Effector memory CD8-positive, alpha-beta T cell (primary cell): ENCODE measurements around the gene GFOD2.

Source experiments
- ATAC-seq: fragments of 150-1000 bp; cut with Tn5 transposase; replicated peaks from 2 replicates; pipeline ENCODE4 v1.10.0; 2021; ENCODE audit warnings: mild to moderate bottlenecking, moderate library complexity
- DNase-seq, 3 experiments: peaks; one replicate each; pipeline ENCODE4 v3.0.0; 2021
- H3K27ac Mint-ChIP-seq, 2 donors: one replicate each; pipeline ENCODE4 v1.8.0; 2022; ENCODE audit warnings: mild to moderate bottlenecking in 2 of 2, mixed read lengths in 2 of 2, moderate library complexity in 2 of 2
- H3K27me3 Mint-ChIP-seq, 2 donors: one replicate each; pipeline ENCODE4 v1.8.0; 2022; ENCODE audit warnings: mixed read lengths in 2 of 2
- H3K36me3 Mint-ChIP-seq: one replicate; pipeline ENCODE4 v1.8.0; 2022; ENCODE audit warnings: mild to moderate bottlenecking, moderate library complexity, mixed read lengths; ENCODE audit not compliant: insufficient read depth
- H3K4me1 Mint-ChIP-seq, 2 donors: one replicate each; pipeline ENCODE4 v1.8.0; 2022; ENCODE audit warnings: low read depth in 2 of 2, mixed read lengths in 2 of 2
- H3K4me3 Mint-ChIP-seq, 2 donors: one replicate each; pipeline ENCODE4 v1.8.0; 2022; ENCODE audit warnings: mild to moderate bottlenecking in 2 of 2, mixed read lengths in 2 of 2, moderate library complexity in 2 of 2
- H3K9me3 Mint-ChIP-seq, 2 donors: one replicate each; pipeline ENCODE4 v1.8.0; 2022; ENCODE audit warnings: mixed read lengths in 2 of 2

GFOD2 gene

GRCh38 chr16:67661886-67662652 is 57.0 kb downstream of the GFOD2 start:
- peak overlapping the region; percentile 88 to 92 for H3K4me3 Mint-ChIP-seq
- no peak for DNase-seq
- no peaks in the 10 kb centered on the region for H3K27me3 Mint-ChIP-seq
- H3K4me1 Mint-ChIP-seq: peaks cover 19 to 22% of the 10 kb centered on the region in 2 donors
- peaks cover 33% of the 10 kb centered on the region for H3K36me3 Mint-ChIP-seq
- H3K27ac Mint-ChIP-seq: peak overlapping the region in 1 of 2 donors; percentile 96
- no peaks in the 10 kb centered on the region for H3K9me3 Mint-ChIP-seq
- ATAC-seq: no peak

GRCh38 chr16:67661101-67661761 is 57.9 kb downstream of the GFOD2 start:
- Mint-ChIP-seq H3K27me3 (no peaks in the 10 kb centered on the region), H3K4me3 (peak overlapping the region; percentile 88 to 92), H3K4me1 (peaks cover 17 to 22% of the 10 kb centered on the region in 2 donors), H3K27ac (peak overlapping the region; percentile 91 to 96), H3K9me3 (no peaks in the 10 kb centered on the region), H3K36me3 (peaks cover 30% of the 10 kb centered on the region)
- DNase-seq (no peak), ATAC-seq (no peak)

- no peaks in the 10 kb centered on the region for H3K27me3 Mint-ChIP-seq
- H3K4me1 Mint-ChIP-seq: peaks cover 17 to 22% of the 10 kb centered on the region in 2 donors
- DNase-seq (peak; percentile 92 to 94 (median 94)), ATAC-seq (peak; percentile 84)
- peaks cover 37% of the 10 kb centered on the region for H3K36me3 Mint-ChIP-seq
- no peaks in the 10 kb centered on the region for H3K9me3 Mint-ChIP-seq
- peak within 1 kb of the TSS; percentile 91 to 96 for H3K27ac Mint-ChIP-seq
- H3K4me3 Mint-ChIP-seq: peak within 1 kb of the TSS; percentile 88 to 92
Measured at GRCh38 chr16:67660564-67661028, 58.5 kb downstream of the GFOD2 start, which contains the start of gene PARD6A. Gene PARD6A, plus strand, starts transcription at chr16:67660960. Its CDS starts 79 bp downstream, at chr16:67661039.

GRCh38 chr16:67659675-67660563 is 59.2 kb downstream of the GFOD2 start, which contains the start of gene ACD:
Gene ACD, minus strand, starts transcription at chr16:67660260. Its CDS starts 40 bp downstream, at chr16:67660220.
- peaks cover 17 to 22% of the 10 kb centered on the region in 2 donors for H3K4me1 Mint-ChIP-seq
- peak within 1 kb of the TSS; percentile 88 to 92 for H3K4me3 Mint-ChIP-seq
- H3K27me3 Mint-ChIP-seq: no peaks in the 10 kb centered on the region
- H3K9me3 Mint-ChIP-seq: no peaks in the 10 kb centered on the region
- peaks cover 40% of the 10 kb centered on the region for H3K36me3 Mint-ChIP-seq
- DNase-seq (peak; percentile 90 to 94 (median 93)), ATAC-seq (peak; percentile 60)
- peak within 1 kb of the TSS; percentile 91 to 96 for H3K27ac Mint-ChIP-seq

- Mint-ChIP-seq H3K27me3 (no peaks in the 10 kb centered on the region), H3K36me3 (peaks cover 38% of the 10 kb centered on the region), H3K4me3 (peak overlapping the region; percentile 88 to 92), H3K9me3 (no peaks in the 10 kb centered on the region), H3K27ac (peak overlapping the region; percentile 91 to 96), H3K4me1 (peaks cover 17 to 22% of the 10 kb centered on the region in 2 donors)
- ATAC-seq: no peak
- DNase-seq: no peak
Measured at GRCh38 chr16:67658849-67659674, 60.1 kb downstream of the GFOD2 start.

- Mint-ChIP-seq H3K27ac (peak overlapping the region in 1 of 2 donors; percentile 96), H3K27me3 (no peaks in the 10 kb centered on the region), H3K9me3 (no peaks in the 10 kb centered on the region), H3K4me1 (peaks cover 17 to 22% of the 10 kb centered on the region in 2 donors), H3K36me3 (peaks cover 41% of the 10 kb centered on the region), H3K4me3 (peak overlapping the region; percentile 88 to 92)
- DNase-seq (no peak), ATAC-seq (no peak)
Measured at GRCh38 chr16:67657751-67658518, 61.2 kb downstream of the GFOD2 start.

- ATAC-seq (no peak), DNase-seq (no peak)
- no peak overlapping the region for H3K4me3 Mint-ChIP-seq
- H3K36me3 Mint-ChIP-seq: peaks cover 44% of the 10 kb centered on the region
- H3K27ac Mint-ChIP-seq: peak overlapping the region in 1 of 2 donors; percentile 96
- H3K4me1 Mint-ChIP-seq: peaks cover 17 to 22% of the 10 kb centered on the region in 2 donors
- no peaks in the 10 kb centered on the region for H3K9me3 Mint-ChIP-seq
- H3K27me3 Mint-ChIP-seq: no peaks in the 10 kb centered on the region
Measured at GRCh38 chr16:67657017-67657608, 62.0 kb downstream of the GFOD2 start.

- no peak for DNase-seq
- Mint-ChIP-seq H3K4me1 (peaks cover 18 to 21% of the 10 kb centered on the region in 2 donors), H3K36me3 (peaks cover 50% of the 10 kb centered on the region), H3K4me3 (no peak overlapping the region), H3K27ac (peak overlapping the region in 1 of 2 donors; percentile 25), H3K9me3 (no peaks in the 10 kb centered on the region), H3K27me3 (no peaks in the 10 kb centered on the region)
- ATAC-seq: no peak
Measured at GRCh38 chr16:67656344-67657016, 62.6 kb downstream of the GFOD2 start.

- peak overlapping the region in 1 of 2 donors; percentile 25 for H3K27ac Mint-ChIP-seq
- DNase-seq: no peak
- H3K27me3 Mint-ChIP-seq: no peaks in the 10 kb centered on the region
- H3K4me3 Mint-ChIP-seq: no peak overlapping the region
- peaks cover 41% of the 10 kb centered on the region for H3K36me3 Mint-ChIP-seq
- ATAC-seq: no peak
- no peaks in the 10 kb centered on the region for H3K9me3 Mint-ChIP-seq
- H3K4me1 Mint-ChIP-seq: peaks cover 12 to 15% of the 10 kb centered on the region in 2 donors
Measured at GRCh38 chr16:67655363-67655762, 63.8 kb downstream of the GFOD2 start.

GRCh38 chr16:67654403-67654911 is 64.7 kb downstream of the GFOD2 start:
- H3K4me3 Mint-ChIP-seq: no peak overlapping the region
- no peaks in the 10 kb centered on the region for H3K9me3 Mint-ChIP-seq
- peaks cover 11 to 12% of the 10 kb centered on the region in 2 donors for H3K4me1 Mint-ChIP-seq
- ATAC-seq (no peak), DNase-seq (no peak)
- H3K27ac Mint-ChIP-seq: peak overlapping the region in 1 of 2 donors; percentile 12
- H3K27me3 Mint-ChIP-seq: no peaks in the 10 kb centered on the region
- H3K36me3 Mint-ChIP-seq: peaks cover 44% of the 10 kb centered on the region
